Nephron (organoid): ENCODE measurements around the gene MXRA8.
A peak's percentile ranks its signal among the peaks of the same experiment; 100 is the strongest.

Experiments used
- H3K27ac Mint-ChIP-seq, 3 experiments: 2 replicates each; pipeline ENCODE4 v1.8.0; 2020; ENCODE audit warnings: mixed read lengths in 3 of 3, mild to moderate bottlenecking in 2 of 3, moderate library complexity in 1 of 3
- H3K27me3 Mint-ChIP-seq: 2 replicates; pipeline ENCODE4 v1.8.0; 2021; ENCODE audit warnings: low read depth, mild to moderate bottlenecking, moderate library complexity, mixed read lengths
- H3K36me3 Mint-ChIP-seq: 2 replicates; pipeline ENCODE4 v1.8.0; 2020; ENCODE audit warnings: low read depth, mixed read lengths
- H3K4me1 Mint-ChIP-seq: 2 replicates; pipeline ENCODE4 v1.8.0; 2020; ENCODE audit warnings: mixed read lengths
- H3K4me3 Mint-ChIP-seq, 3 experiments: 2 replicates each; pipeline ENCODE4 v1.8.0; 2020; ENCODE audit warnings: mild to moderate bottlenecking in 3 of 3, mixed read lengths in 3 of 3, moderate library complexity in 2 of 3
- H3K9me3 Mint-ChIP-seq: 2 replicates; pipeline ENCODE4 v1.8.0; 2020; ENCODE audit warnings: mixed read lengths
- CTCF ChIP-seq, 3 experiments: fragments of 200-600 bp; sonication (generic); IDR thresholded peaks; one replicate each; pipeline ENCODE4 v1.5.0; 2021; ENCODE audit warnings: antibody characterized with exemption in 3 of 3; ENCODE audit not compliant: unreplicated experiment in 3 of 3

The MXRA8 gene

GRCh38 chr1:1360506-1361169, 2.3 kb upstream of the MXRA8 start:
- H3K27ac Mint-ChIP-seq, result peak overlapping the region; percentile 94 to 100 (median 96)
- TF ChIP-seq CTCF (IDR thresholded peaks at IDR 0.05; ENCODE audit: unreplicated experiment in 3 of 3), result no peak
- no peaks in the 10 kb centered on the region for H3K27me3 Mint-ChIP-seq

GRCh38 chr1:1359664-1360468, 1.5 kb upstream of the MXRA8 start:
- H3K4me3 Mint-ChIP-seq, result peak overlapping the region; percentile 88 to 94 (median 93)
- no peaks in the 10 kb centered on the region for H3K9me3 Mint-ChIP-seq
- H3K27ac Mint-ChIP-seq, result peak overlapping the region; percentile 100
- no peaks in the 10 kb centered on the region for H3K36me3 Mint-ChIP-seq
- H3K4me1 Mint-ChIP-seq, result peaks cover 26% of the 10 kb centered on the region
- TF ChIP-seq CTCF (IDR thresholded peaks at IDR 0.05; ENCODE audit: unreplicated experiment in 3 of 3), result no peak
- H3K27me3 Mint-ChIP-seq, result no peaks in the 10 kb centered on the region

More at GRCh38 chr1:1360506-1361169, 2.3 kb upstream of the MXRA8 start:
- H3K4me3 Mint-ChIP-seq, result peak overlapping the region; percentile 36 to 45 (median 42)
- H3K36me3 Mint-ChIP-seq, result no peaks in the 10 kb centered on the region
- peaks cover 26% of the 10 kb centered on the region for H3K4me1 Mint-ChIP-seq
- H3K9me3 Mint-ChIP-seq, result no peaks in the 10 kb centered on the region

- Mint-ChIP-seq H3K9me3 (no peaks in the 10 kb centered on the region), H3K27me3 (no peaks in the 10 kb centered on the region), H3K4me1 (peaks cover 26% of the 10 kb centered on the region), H3K4me3 (peak overlapping the region; percentile 88 to 94 (median 93)), H3K27ac (peak overlapping the region; percentile 100), H3K36me3 (no peaks in the 10 kb centered on the region)
- TF ChIP-seq CTCF (IDR thresholded peaks at IDR 0.05; ENCODE audit: unreplicated experiment in 3 of 3), result no peak
Observed at GRCh38 chr1:1359308-1359663, 931 bp upstream of the MXRA8 start.

GRCh38 chr1:1357871-1358432, 403 bp downstream of the MXRA8 start:
- no peak for TF ChIP-seq CTCF (IDR thresholded peaks at IDR 0.05; ENCODE audit: unreplicated experiment in 3 of 3)
- no peaks in the 10 kb centered on the region for H3K36me3 Mint-ChIP-seq
- H3K4me1 Mint-ChIP-seq, result peaks cover 26% of the 10 kb centered on the region
- peak overlapping the region; percentile 100 for H3K27ac Mint-ChIP-seq
- peak overlapping the region; percentile 93 to 94 (median 94) for H3K4me3 Mint-ChIP-seq
- peaks cover 1% of the 10 kb centered on the region for H3K27me3 Mint-ChIP-seq
- no peaks in the 10 kb centered on the region for H3K9me3 Mint-ChIP-seq

GRCh38 chr1:1356796-1357401, 1.5 kb downstream of the MXRA8 start:
- Mint-ChIP-seq H3K4me3 (peak overlapping the region; percentile 93 to 94 (median 94)), H3K36me3 (peaks cover 8% of the 10 kb centered on the region), H3K27me3 (peaks cover 11% of the 10 kb centered on the region), H3K27ac (peak overlapping the region; percentile 100), H3K9me3 (no peaks in the 10 kb centered on the region), H3K4me1 (peaks cover 32% of the 10 kb centered on the region)
- no peak for TF ChIP-seq CTCF (IDR thresholded peaks at IDR 0.05; ENCODE audit: unreplicated experiment in 3 of 3)
